NCI-H2107 treated with DMSO at 0.1 percent for 48 hours (cell line): ENCODE data around the gene RPL35.

Experiments
- DNase-seq: peaks from one replicate; lab custom pipeline; 2025; ENCODE audit not compliant: unreplicated experiment; lab: John Stamatoyannopoulos, UW

RPL35 gene

GRCh38 chr9:124877021-124877782 is 15.4 kb upstream of the RPL35 start:
- peak; percentile 86 for DNase-seq

GRCh38 chr9:124875501-124875900 is 13.7 kb upstream of the RPL35 start:
- no peak for DNase-seq

- peak; percentile 53 for DNase-seq
Measured at GRCh38 chr9:124873664-124874063, 11.9 kb upstream of the RPL35 start.

GRCh38 chr9:124871156-124871561 is 9.4 kb upstream of the RPL35 start:
- DNase-seq, result no peak

- DNase-seq, result no peak
Measured at GRCh38 chr9:124870723-124871122, 9.0 kb upstream of the RPL35 start.

GRCh38 chr9:124869986-124870560 is 8.3 kb upstream of the RPL35 start:
- no peak for DNase-seq

- no peak for DNase-seq
Measured at GRCh38 chr9:124869466-124869985, 7.8 kb upstream of the RPL35 start.

GRCh38 chr9:124868511-124869465 is 7.0 kb upstream of the RPL35 start:
- DNase-seq, result no peak

GRCh38 chr9:124863371-124863871 is 1.7 kb upstream of the RPL35 start:
- DNase-seq, result peak; percentile 53

GRCh38 chr9:124860582-124861341 is 995 bp downstream of the RPL35 start:
- DNase-seq, result no peak

GRCh38 chr9:124859803-124860581 is 1.8 kb downstream of the RPL35 start:
- no peak for DNase-seq

GRCh38 chr9:124858330-124859046 is 3.3 kb downstream of the RPL35 start:
- DNase-seq, result no peak

GRCh38 chr9:124857533-124858162 is 4.1 kb downstream of the RPL35 start:
- DNase-seq, result no peak

- DNase-seq, result no peak
Measured at GRCh38 chr9:124855944-124856765, 5.6 kb downstream of the RPL35 start.

GRCh38 chr9:124855566-124855943 is 6.2 kb downstream of the RPL35 start:
- DNase-seq, result no peak

- DNase-seq, result no peak
Measured at GRCh38 chr9:124854822-124855221, 6.9 kb downstream of the RPL35 start.

- no peak for DNase-seq
Measured at GRCh38 chr9:124854161-124854560, 7.6 kb downstream of the RPL35 start.
